Muscle of leg (tissue), 11 donors: ENCODE measurements around the gene OR10J5. TPM values are rescaled to one million over a fixed set of nuclear protein-coding genes. Genes with fewer than 3 reads are reported as not detected.
"Not testable (repeated sequence)": the region's sequence is repeated elsewhere in the genome, so short reads cannot be mapped to it uniquely, and the experiment has no call there.

Source experiments
- DNase-seq: peaks from one replicate; pipeline ENCODE4 v3.0.0; 2013
- H3K27ac ChIP-seq: one replicate; pipeline ENCODE4 v1.5.1; 2013; ENCODE audit warnings: mild to moderate bottlenecking, low read length, control low read depth
- H3K27me3 ChIP-seq: one replicate; pipeline ENCODE4 v1.6.1; 2013; ENCODE audit warnings: low read length; ENCODE audit not compliant: control insufficient read depth, insufficient read depth
- H3K36me3 ChIP-seq: one replicate; pipeline ENCODE4 v1.6.1; 2013; ENCODE audit warnings: low read length; ENCODE audit not compliant: control insufficient read depth, insufficient read depth
- H3K4me1 ChIP-seq: one replicate; pipeline ENCODE4 v1.6.1; 2013; ENCODE audit warnings: low read length; ENCODE audit not compliant: control insufficient read depth, insufficient read depth
- H3K4me3 ChIP-seq: one replicate; pipeline ENCODE4 v1.5.1; 2013; ENCODE audit warnings: low read length, control low read depth
- H3K9me3 ChIP-seq: replicated peaks from 2 replicates; pipeline ENCODE4 v1.6.1; 2013; ENCODE audit warnings: low read depth, low read length; ENCODE audit not compliant: control insufficient read depth
- WGBS: methylation state at CpG from one replicate; pipeline ENCODE4 v1.1.5; 2013; ENCODE audit warnings: missing lambda C conversion rate; ENCODE audit not compliant: insufficient coverage; 5-methylcytosine and 5-hydroxymethylcytosine counted together
- polyA plus RNA-seq, 8 donors: library from polyadenylated mRNA; unstranded; fragments of 120-200 nt; gene quantifications; one replicate each; pipeline versions ENCODE4 v1.2.1 to v1.2.3, GENCODE V29; 2013; ENCODE audit warnings: inconsistent platforms in 1 of 8, low replicate concordance in 1 of 8; ENCODE audit not compliant: insufficient read length in 8 of 8, insufficient read depth in 1 of 8
- total RNA-seq: library from RNA; stranded (reverse); fragments of 120-200 nt; gene quantifications from one replicate; pipeline ENCODE4 v1.2.4, GENCODE V29; 2013

Gene OR10J5
- total and polyA plus RNA-seq, 9 donors, result not detected

- no peaks in the 10 kb centered on the region for H3K4me1 ChIP-seq
- H3K4me3 ChIP-seq, result no peak overlapping the region
- WGBS, result no CpG with 5 or more reads among the region's 3 CpGs
- H3K9me3 ChIP-seq, result no peaks in the 10 kb centered on the region
- no peaks in the 10 kb centered on the region for H3K27me3 ChIP-seq
- no peak overlapping the region for H3K27ac ChIP-seq
- H3K36me3 ChIP-seq, result no peaks in the 10 kb centered on the region
- no peak for DNase-seq
These were observed 18.5 kb upstream of the OR10J5 start for GRCh38 chr1:159554261-159554660.

GRCh38 chr1:159548126-159548525 lies 12.3 kb upstream of the OR10J5 start:
- no peaks in the 10 kb centered on the region for H3K9me3 ChIP-seq
- no peaks in the 10 kb centered on the region for H3K36me3 ChIP-seq
- H3K4me1 ChIP-seq, result no peaks in the 10 kb centered on the region
- no CpG with 5 or more reads among the region's 2 CpGs for WGBS
- no peak overlapping the region for H3K27ac ChIP-seq
- no peaks in the 10 kb centered on the region for H3K27me3 ChIP-seq
- no peak overlapping the region for H3K4me3 ChIP-seq
- peak; percentile 1 for DNase-seq

- no peak for DNase-seq
- no peak overlapping the region for H3K4me3 ChIP-seq
- H3K9me3 ChIP-seq, result peaks cover 10% of the 10 kb centered on the region
- H3K36me3 ChIP-seq, result no peaks in the 10 kb centered on the region
- H3K4me1 ChIP-seq, result no peaks in the 10 kb centered on the region
- no peak overlapping the region for H3K27ac ChIP-seq
- H3K27me3 ChIP-seq, result no peaks in the 10 kb centered on the region
These were observed 2.9 kb downstream of the OR10J5 start for GRCh38 chr1:159532922-159533321.

GRCh38 chr1:159524792-159525191 lies 11.0 kb downstream of the OR10J5 start:
- H3K27me3 ChIP-seq, H3K4me1 ChIP-seq, H3K4me3 ChIP-seq, H3K27ac ChIP-seq, DNase-seq, H3K36me3 ChIP-seq, H3K9me3 ChIP-seq: not testable (repeated sequence)
- WGBS, result no CpG with 5 or more reads among the region's 2 CpGs

- no peak overlapping the region for H3K4me3 ChIP-seq
- whole genome bisulfite sequencing, result 71% methylated on average over 1 of the region's 2 CpGs
- DNase-seq, result no peak
- H3K27ac ChIP-seq, result no peak overlapping the region
- H3K27me3 ChIP-seq, result no peaks in the 10 kb centered on the region
- peaks cover 8% of the 10 kb centered on the region for H3K9me3 ChIP-seq
- H3K4me1 ChIP-seq, result no peaks in the 10 kb centered on the region
- no peaks in the 10 kb centered on the region for H3K36me3 ChIP-seq
These were observed 25.6 kb downstream of the OR10J5 start for GRCh38 chr1:159510229-159510541.

- H3K4me1 ChIP-seq, result no peaks in the 10 kb centered on the region
- H3K4me3 ChIP-seq, result no peak overlapping the region
- H3K9me3 ChIP-seq, result peaks cover 8% of the 10 kb centered on the region
- no peak for DNase-seq
- no peak overlapping the region for H3K27ac ChIP-seq
- no peaks in the 10 kb centered on the region for H3K36me3 ChIP-seq
- no peaks in the 10 kb centered on the region for H3K27me3 ChIP-seq
These were observed 26.2 kb downstream of the OR10J5 start for GRCh38 chr1:159509440-159510228.

GRCh38 chr1:159508951-159509350 lies 26.9 kb downstream of the OR10J5 start:
- Histone ChIP-seq H3K36me3 (no peaks in the 10 kb centered on the region), H3K9me3 (peaks cover 8% of the 10 kb centered on the region), H3K27ac (no peak overlapping the region), H3K4me1 (no peaks in the 10 kb centered on the region), H3K4me3 (no peak overlapping the region), H3K27me3 (no peaks in the 10 kb centered on the region)
- 44% methylated on average over 2 of the region's 4 CpGs for WGBS
- no peak for DNase-seq

- Histone ChIP-seq H3K9me3 (peaks cover 8% of the 10 kb centered on the region), H3K4me1 (no peaks in the 10 kb centered on the region), H3K27me3 (no peaks in the 10 kb centered on the region), H3K4me3 (no peak overlapping the region), H3K27ac (no peak overlapping the region), H3K36me3 (no peaks in the 10 kb centered on the region)
- DNase-seq, result no peak
These were observed 30.1 kb downstream of the OR10J5 start for GRCh38 chr1:159505676-159506075.

- Histone ChIP-seq H3K27me3 (no peaks in the 10 kb centered on the region), H3K4me1 (no peaks in the 10 kb centered on the region), H3K36me3 (no peaks in the 10 kb centered on the region), H3K27ac (no peak overlapping the region), H3K4me3 (no peak overlapping the region), H3K9me3 (peaks cover 7% of the 10 kb centered on the region)
- no peak for DNase-seq
- WGBS, result no CpG with 5 or more reads among the region's 1 CpG
These were observed 34.7 kb downstream of the OR10J5 start for GRCh38 chr1:159501082-159501481.

GRCh38 chr1:159494513-159495210 lies 41.1 kb downstream of the OR10J5 start:
- not testable (repeated sequence) for DNase-seq, H3K27me3 ChIP-seq, H3K27ac ChIP-seq, H3K36me3 ChIP-seq, H3K4me3 ChIP-seq, H3K4me1 ChIP-seq, H3K9me3 ChIP-seq
- WGBS, result 86% methylated on average over 20 of the region's 33 CpGs
